AG09309 (cell line): ENCODE results near the gene CALN1.

Experiments
- DNase-seq: peaks from one replicate; pipeline ENCODE4 v3.0.0-alpha.2; 2010; ENCODE audit warnings: low read depth
- H3K4me3 ChIP-seq: 2 replicates; pipeline ENCODE4 v1.5.1; 2011; ENCODE audit warnings: mild to moderate bottlenecking, low read depth, low read length, moderate library complexity; ENCODE audit not compliant: control insufficient read depth
- CTCF ChIP-seq: IDR thresholded peaks from 2 replicates; pipeline ENCODE4 v1.5.1; 2011; ENCODE audit warnings: mild to moderate bottlenecking, low read depth, low read length, inconsistent platforms; ENCODE audit not compliant: insufficient read depth, control insufficient read depth; ENCODE audit errors: missing control alignments

CALN1 gene

GRCh38 chr7:71753956-71754664 lies 658.0 kb downstream of the CALN1 start:
- no peak for TF ChIP-seq CTCF
- H3K4me3 ChIP-seq, result no peak overlapping the region
- DNase-seq, result no peak

- TF ChIP-seq CTCF, result no peak
- no peak overlapping the region for H3K4me3 ChIP-seq
- DNase-seq, result no peak
Observed at GRCh38 chr7:71753236-71753635, 658.9 kb downstream of the CALN1 start.

DNA sequence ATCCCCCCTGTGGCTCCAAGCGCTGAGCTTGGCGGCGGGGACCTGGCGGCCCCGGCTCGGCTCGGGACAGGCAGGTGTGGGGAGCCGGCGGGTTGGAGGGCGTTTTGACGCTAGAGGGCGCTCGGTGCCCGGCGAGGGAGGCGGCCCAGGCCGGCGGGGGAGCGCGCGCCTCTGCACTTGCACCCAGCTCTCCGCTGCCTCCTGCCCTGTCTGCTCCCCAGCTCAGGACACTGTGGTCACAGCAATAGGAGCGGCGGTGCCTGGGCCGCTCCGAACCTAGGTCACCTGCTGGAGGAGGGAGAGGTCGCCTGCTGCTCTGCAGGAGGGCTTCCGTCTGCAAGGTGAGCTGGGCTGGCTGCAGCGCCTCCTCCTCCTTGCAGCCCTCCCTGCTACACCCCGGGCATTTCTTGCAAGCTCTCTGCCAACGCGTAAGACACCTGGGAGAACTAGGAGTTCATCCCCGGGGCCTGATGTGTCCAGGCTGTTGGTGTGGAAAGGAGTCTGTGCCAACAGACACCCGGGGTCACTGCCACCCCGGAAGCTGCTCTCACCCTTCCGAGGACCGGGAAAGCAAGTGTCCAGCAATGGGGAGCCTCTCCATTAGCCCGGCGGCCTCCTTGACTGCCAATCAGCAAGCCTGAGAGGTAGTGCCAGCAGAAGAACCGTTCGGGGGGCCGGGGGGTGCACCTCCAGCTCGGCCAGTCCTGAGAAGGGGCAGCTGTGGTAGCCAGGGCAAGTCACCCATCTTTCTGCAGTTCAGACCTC lies 659.8 kb downstream of the CALN1 start:
- DNase-seq, result no peak
- no peak overlapping the region for H3K4me3 ChIP-seq
- TF ChIP-seq CTCF, result peak; percentile 50

GRCh38 chr7:71750290-71750689 lies 661.8 kb downstream of the CALN1 start:
- H3K4me3 ChIP-seq, result no peak overlapping the region
- DNase-seq, result no peak
- TF ChIP-seq CTCF, result no peak

DNA sequence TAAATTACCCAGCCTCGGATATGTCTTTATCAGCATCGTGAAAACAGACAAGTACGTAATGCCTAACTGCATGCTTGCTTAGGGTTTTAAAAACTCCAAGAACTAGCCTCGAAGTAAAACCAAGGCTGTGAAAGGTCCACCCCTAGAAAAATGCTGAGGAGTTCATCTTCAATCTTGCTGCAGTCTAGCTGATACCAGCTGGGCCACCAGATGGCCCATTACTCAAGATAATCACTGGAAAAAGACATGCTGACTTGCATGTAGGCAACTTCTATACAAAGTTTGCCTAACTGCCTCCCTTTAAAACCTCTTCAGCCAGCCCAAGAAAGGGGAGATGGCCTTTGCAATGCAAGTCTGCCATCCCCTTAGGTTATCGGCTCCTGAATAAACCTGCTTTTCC lies 666.1 kb downstream of the CALN1 start:
- no peak overlapping the region for H3K4me3 ChIP-seq
- DNase-seq, result no peak
- no peak for TF ChIP-seq CTCF

DNA sequence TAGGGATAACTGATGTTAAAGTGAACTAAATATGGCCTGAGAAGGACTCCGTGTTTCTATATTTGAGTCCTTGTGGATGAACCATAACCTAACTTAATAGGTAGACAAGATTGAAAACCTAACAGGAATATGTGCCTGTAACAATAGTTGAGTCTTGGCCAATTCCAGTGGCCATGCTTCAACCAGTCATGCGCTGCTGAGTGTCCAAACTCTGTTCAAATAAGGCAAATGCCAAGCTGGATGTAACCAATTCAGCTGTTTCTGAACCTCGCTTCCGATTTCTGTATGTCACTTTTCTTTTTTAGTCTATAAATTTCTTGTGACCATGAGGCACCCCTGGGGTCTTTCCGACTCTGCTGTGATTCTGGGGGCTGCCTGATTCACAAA lies 672.0 kb downstream of the CALN1 start:
- H3K4me3 ChIP-seq, result no peak overlapping the region
- no peak for DNase-seq
- no peak for TF ChIP-seq CTCF
